ENCODE measurements around the gene MGAT4C. TPM values are rescaled to one million over a fixed set of nuclear protein-coding genes. Genes with fewer than 3 reads are reported as not detected.
A peak's percentile ranks its signal among the peaks of the same experiment; 100 is the strongest.

MGAT4C gene
- total RNA-seq, 1 donor from 2014 or later = not detected

GRCh38 chr12:86254399-86255107 is 1.6 kb downstream of the MGAT4C start:
- TF ChIP-seq, protein P1, sequence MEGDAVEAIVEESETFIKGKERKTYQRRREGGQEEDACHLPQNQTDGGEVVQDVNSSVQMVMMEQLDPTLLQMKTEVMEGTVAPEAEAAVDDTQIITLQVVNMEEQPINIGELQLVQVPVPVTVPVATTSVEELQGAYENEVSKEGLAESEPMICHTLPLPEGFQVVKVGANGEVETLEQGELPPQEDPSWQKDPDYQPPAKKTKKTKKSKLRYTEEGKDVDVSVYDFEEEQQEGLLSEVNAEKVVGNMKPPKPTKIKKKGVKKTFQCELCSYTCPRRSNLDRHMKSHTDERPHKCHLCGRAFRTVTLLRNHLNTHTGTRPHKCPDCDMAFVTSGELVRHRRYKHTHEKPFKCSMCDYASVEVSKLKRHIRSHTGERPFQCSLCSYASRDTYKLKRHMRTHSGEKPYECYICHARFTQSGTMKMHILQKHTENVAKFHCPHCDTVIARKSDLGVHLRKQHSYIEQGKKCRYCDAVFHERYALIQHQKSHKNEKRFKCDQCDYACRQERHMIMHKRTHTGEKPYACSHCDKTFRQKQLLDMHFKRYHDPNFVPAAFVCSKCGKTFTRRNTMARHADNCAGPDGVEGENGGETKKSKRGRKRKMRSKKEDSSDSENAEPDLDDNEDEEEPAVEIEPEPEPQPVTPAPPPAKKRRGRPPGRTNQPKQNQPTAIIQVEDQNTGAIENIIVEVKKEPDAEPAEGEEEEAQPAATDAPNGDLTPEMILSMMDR (conservative IDR thresholded peaks at IDR 0.05; ENCODE audit: low read depth, low read length) = no peak
- H3K4me3 ChIP-seq (ENCODE audit: low read depth, low read length) = no peak overlapping the region
- no peak for DNase-seq (ENCODE audit: low read depth)

DNA sequence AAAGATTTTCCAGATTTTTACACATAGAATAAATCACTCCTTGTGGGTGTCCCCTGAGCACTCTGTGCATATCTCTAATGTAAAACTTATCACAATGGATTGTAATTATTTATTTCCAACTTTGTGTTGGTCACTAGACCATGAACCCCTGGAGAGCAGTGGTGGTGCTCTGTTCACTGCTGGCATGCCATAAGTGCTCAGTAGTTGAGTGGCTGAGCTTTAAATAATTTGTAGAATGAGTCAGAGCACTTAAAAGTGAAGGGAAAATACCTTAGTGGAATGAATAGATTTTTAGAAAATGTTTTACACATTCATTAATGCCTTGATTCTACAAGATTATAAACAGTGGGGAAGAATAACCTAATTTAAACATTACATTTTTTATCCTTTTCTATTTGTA is 6.3 kb downstream of the MGAT4C start:
- TF ChIP-seq, protein P1 (conservative IDR thresholded peaks at IDR 0.05; ENCODE audit: low read depth, low read length) = no peak
- no peak overlapping the region for H3K4me3 ChIP-seq (ENCODE audit: low read depth, low read length)
- DNase-seq (ENCODE audit: low read depth) = peak; percentile 56

DNA sequence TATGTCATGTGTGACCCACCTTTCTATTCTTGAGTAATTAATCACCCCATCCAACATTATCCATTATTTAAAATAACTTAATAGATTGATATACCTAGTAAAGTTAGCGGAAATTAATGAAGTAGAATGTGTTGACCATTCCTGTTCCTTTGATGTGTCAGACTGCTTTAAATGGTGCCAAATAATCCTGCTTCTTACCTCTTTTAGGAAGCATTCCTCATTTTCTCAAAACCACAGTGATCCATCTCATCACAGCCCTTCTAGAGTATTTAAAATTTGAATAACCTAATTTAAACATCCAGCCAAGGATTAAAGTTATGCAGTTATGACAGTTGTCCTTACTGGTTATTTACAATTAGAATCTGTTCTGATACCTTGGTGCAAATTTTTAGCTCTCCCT is 6.9 kb downstream of the MGAT4C start:
- no peak overlapping the region for H3K4me3 ChIP-seq (ENCODE audit: low read depth, low read length)
- TF ChIP-seq, protein P1 (conservative IDR thresholded peaks at IDR 0.05; ENCODE audit: low read depth, low read length) = no peak
- DNase-seq (ENCODE audit: low read depth) = no peak

DNA sequence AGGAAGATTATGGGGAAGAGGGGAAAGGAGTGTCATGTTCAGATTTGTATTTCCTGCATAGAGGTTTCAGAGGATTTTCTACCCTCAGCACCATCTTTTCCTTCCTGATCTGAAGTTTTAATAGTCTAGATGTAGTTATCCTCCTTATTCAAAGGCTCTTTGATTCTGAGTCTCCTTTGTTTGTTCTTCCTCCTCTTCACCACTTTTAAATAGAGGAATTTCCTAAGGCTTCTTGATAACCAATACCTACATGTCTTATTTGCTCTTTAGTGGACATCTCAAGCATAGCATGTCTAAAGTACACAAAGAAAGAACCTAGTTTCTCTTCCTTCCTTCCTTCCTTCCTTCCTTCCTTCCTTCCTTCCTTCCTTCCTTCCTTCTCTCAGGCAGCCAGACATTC is 8.3 kb downstream of the MGAT4C start:
- no peak for DNase-seq (ENCODE audit: low read depth)
- TF ChIP-seq, protein P1 (conservative IDR thresholded peaks at IDR 0.05; ENCODE audit: low read depth, low read length) = no peak
- H3K4me3 ChIP-seq (ENCODE audit: low read depth, low read length) = no peak overlapping the region

DNA sequence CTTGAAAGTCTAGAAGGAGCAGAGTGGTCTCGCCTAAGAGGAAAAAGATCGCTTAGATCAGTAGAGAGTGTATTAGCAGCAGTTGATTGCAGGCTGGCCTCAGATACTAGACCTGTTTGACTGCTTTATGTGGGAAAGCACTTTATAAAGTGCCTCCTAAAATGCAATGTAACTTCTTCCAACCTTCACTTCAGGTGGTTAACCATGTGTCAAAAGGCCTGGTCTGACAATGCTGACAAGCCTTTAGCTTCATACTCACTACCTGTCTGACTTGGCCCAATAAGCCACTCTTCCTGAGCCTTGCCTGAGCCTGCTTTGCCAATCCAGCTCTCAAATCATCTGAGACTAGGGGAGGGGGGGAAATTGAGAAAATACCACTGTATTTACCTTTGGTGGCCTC is 14.6 kb downstream of the MGAT4C start:
- H3K4me3 ChIP-seq (ENCODE audit: low read depth, low read length) = no peak overlapping the region
- TF ChIP-seq, protein P1 (conservative IDR thresholded peaks at IDR 0.05; ENCODE audit: low read depth, low read length) = no peak
- no peak for DNase-seq (ENCODE audit: low read depth)

DNA sequence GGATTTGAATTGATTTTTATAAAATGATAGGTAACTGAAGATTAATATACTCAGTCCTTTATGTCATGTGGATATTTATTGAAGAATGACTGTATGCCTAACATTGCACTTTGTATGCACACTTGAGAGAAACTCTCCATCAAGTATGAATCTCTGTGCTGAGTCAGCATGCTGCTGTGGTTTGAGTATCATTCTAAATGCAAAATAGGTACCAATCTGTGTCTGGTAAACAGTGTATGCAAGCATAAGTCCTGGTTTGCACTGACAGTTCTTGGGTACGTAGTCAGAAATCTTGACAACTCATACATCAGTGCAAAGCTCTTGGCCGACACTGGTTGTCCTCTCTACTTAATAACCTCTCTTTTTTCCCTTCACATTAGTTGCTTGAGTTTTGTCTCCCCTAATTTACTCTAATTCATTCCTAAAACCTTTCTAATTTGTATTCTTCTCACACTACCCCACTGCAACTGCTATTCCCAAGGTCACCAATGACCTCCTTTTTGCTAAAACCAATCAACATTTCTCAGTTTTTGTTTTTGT is 21.8 kb downstream of the MGAT4C start:
- no peak overlapping the region for H3K4me3 ChIP-seq (ENCODE audit: low read depth, low read length)
- TF ChIP-seq, protein P1 (conservative IDR thresholded peaks at IDR 0.05; ENCODE audit: low read depth, low read length) = no peak
- no peak for DNase-seq (ENCODE audit: low read depth)

- no peak overlapping the region for H3K4me3 ChIP-seq (ENCODE audit: low read depth, low read length)
- DNase-seq (ENCODE audit: low read depth) = no peak
- TF ChIP-seq, protein P1 (conservative IDR thresholded peaks at IDR 0.05; ENCODE audit: low read depth, low read length) = no peak
Measured at GRCh38 chr12:86233126-86233525, 23.1 kb downstream of the MGAT4C start.
